ENCODE data around the gene MMS22L.

Gene MMS22L, protein sequence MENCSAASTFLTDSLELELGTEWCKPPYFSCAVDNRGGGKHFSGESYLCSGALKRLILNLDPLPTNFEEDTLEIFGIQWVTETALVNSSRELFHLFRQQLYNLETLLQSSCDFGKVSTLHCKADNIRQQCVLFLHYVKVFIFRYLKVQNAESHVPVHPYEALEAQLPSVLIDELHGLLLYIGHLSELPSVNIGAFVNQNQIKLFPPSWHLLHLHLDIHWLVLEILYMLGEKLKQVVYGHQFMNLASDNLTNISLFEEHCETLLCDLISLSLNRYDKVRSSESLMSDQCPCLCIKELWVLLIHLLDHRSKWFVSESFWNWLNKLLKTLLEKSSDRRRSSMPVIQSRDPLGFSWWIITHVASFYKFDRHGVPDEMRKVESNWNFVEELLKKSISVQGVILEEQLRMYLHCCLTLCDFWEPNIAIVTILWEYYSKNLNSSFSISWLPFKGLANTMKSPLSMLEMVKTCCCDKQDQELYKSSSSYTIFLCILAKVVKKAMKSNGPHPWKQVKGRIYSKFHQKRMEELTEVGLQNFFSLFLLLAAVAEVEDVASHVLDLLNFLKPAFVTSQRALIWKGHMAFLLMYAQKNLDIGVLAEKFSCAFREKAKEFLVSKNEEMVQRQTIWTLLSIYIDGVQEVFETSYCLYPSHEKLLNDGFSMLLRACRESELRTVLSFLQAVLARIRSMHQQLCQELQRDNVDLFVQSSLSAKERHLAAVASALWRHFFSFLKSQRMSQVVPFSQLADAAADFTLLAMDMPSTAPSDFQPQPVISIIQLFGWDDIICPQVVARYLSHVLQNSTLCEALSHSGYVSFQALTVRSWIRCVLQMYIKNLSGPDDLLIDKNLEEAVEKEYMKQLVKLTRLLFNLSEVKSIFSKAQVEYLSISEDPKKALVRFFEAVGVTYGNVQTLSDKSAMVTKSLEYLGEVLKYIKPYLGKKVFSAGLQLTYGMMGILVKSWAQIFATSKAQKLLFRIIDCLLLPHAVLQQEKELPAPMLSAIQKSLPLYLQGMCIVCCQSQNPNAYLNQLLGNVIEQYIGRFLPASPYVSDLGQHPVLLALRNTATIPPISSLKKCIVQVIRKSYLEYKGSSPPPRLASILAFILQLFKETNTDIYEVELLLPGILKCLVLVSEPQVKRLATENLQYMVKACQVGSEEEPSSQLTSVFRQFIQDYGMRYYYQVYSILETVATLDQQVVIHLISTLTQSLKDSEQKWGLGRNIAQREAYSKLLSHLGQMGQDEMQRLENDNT

DNA sequence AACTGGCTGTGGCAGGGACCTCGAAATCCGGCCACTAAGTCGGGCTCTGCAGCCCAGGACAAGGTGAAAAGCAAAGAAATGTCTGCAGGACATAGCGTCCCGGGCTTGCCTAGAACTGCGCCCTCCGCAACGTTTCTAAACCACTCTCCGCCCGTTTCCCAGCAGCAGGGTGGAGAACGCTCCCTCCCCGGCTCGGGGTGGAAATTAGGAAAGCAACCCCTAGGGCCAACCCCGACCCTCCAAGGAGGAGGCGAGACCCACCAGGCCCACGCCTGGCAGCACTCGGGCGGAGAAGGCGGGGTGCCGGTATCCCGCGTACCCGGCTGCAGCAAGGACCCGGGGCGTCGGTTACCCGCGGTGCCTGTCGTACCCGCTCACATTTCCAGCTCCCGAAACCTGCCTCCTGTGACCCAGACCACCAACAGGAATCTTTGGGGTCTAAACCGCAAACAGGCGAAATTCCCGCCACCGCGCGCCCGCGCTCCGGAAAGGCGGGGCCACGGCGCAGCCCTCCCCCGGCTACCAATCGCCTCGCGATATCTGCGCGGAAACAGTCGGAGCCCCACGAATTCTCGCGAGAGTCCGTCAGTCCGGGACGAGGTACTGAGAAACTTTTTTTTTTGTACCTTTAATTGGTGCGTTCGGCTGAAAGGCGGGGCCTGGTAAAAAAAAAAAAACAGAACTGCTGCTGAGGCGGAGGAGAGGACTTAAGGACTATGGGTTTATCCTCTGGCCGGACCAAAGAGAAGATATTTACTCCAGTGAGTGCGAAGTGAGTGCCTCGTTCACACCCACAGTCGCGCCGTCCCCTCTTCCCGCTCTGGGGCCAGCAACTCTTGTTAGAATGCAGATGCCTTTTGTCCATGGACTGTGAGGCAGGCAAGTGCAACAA, at the start of gene MMS22L:
MMS22L (minus strand) TSS at position 491 of the 892 bp plus-strand sequence. CDS start 739 bp downstream, outside the sequence.
- DNase-seq (ENCODE audit: low spot score): peak; percentile 96

DNA sequence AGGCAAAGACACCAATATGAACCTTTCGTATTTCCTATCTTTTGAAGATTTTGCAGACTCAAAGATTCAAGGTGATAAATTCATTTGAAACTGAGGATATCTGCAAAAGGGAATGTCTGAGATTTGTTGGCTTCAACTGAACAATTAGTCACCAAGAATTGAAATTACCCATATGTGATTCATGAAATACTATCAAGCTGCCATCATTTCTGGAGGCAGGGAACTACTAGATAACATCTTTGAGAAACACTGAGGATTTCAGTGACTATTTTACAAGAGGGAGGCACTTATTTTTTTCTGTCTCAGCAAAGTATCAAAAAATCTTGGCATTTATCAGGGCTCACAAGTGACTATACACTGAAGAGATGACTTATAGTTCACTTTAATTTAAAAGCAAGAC, 39.8 kb upstream of the MMS22L start:
- DNase-seq (ENCODE audit: low spot score): no peak

DNA sequence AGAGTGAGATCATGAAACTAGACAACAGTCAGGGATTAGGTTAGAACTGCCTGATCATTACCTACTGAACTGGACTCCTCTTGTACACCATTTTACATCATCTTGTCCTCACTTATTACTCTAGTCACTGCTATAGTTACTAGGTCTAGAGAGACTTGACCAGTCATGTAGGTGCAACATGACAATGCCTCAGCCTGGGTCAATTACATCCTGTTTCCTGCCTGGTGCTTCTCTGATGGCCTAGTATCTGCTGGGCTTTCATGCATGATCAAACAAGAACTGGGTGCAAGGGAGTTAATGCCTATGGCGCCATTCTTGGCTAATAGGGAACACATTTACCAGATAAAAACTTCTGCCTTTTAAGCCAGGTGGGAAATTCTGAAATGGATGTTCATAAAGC, 39.2 kb upstream of the MMS22L start:
- DNase-seq (ENCODE audit: low spot score): no peak

DNA sequence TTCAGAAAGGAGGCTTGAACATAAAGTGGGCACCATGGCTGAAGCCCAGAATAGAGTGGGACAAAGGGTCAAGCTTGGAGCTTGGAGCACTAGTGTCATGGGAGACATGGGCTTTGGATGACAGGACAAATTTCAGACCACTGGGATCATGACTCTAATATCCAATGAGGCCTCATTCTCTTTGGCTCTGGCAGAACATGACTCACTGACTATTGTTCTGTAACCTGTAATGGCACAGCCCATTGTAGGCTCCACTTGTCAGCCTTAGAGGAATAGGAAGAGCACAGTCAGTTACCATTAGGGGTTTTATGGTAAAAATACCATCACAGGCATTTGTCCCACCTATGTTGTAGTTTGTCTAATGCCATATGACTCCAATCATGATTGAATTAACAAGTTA, 34.0 kb upstream of the MMS22L start:
- DNase-seq (ENCODE audit: low spot score): no peak

DNA sequence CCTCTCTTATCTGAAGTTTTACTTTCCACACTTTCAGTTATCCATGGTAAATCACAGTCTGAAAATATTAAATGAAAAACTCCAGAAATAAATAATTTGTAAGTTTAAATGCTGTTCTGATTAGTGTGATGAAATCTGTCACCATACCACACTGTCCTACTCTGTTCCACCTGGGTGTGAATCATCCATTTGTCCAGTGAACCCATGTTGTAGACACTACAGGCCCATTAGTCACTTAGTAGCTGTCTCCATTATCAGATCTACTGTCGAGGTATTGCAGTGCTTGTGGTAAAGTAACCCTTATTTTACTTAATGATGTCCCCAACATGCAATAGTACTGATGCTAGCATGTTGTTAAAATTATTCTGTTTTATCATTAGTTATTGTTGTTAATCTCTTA, 29.2 kb upstream of the MMS22L start:
- no peak for DNase-seq (ENCODE audit: low spot score)

DNA sequence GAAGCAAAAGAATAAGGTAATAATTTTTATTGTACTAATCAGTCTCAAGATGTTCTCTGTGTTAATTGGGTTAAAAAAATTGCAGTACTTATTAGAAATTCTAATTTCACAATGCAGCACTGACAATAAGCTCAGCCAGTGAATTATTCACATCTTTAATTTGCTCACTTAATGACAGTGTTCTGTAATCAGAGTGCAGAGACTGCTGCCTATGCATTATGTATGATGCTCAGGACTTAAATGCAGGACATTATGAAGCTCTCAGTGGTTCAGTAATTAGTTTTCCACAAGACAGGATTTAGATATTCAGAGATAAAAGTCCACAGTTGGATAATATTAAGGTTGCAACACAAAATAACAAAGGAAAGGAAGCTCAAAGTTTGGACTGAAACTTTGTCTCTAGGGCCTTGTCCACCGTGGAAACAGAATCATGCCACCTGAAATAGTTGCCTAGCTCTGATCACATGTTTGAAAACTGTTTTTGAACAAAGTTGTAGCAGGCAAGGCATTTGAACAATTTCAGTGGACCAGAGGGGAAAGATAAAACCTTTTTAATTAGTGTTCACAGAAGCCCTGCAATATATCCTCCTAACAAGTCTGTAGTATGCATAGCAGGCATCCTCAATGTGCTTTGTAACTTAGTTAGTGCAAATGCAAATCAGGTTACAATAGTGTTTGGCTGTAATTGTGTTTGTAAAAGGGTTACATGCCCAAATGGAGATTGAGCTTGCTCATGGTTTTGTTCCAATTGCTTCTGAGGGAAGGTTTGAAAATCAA, 23.7 kb upstream of the MMS22L start:
- no peak for DNase-seq (ENCODE audit: low spot score)

DNA sequence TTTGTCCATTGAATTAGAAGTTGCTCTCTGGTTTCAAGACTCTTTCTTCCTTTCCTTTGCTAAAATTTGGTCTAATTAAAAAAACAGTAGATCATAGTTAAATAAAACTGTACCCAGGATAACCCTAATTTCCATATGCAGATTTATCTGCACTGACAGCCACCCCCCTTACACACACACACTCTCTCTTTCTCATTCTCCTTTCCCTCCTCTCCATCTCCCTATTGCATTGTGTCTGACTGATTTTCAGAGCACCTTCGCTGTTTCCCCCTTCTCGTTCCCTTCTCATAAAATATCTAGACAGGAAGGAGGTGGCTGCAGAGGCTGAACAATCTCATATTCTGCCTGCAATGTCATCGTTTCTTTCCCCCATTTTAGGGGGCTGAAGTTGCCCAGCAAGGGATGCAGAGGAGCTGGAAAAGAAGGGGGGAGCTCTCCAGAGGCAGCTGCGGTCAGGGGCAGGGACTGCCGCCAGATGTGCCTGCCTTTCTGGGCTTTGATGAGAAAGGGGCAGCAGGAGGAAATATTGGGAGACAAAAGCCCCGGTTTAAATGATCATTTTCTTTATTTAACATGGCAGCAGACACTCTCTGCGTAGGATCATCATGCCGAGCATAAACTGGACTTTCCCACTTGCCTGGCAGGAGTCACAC, 22.5 kb upstream of the MMS22L start:
- no peak for DNase-seq (ENCODE audit: low spot score)

DNA sequence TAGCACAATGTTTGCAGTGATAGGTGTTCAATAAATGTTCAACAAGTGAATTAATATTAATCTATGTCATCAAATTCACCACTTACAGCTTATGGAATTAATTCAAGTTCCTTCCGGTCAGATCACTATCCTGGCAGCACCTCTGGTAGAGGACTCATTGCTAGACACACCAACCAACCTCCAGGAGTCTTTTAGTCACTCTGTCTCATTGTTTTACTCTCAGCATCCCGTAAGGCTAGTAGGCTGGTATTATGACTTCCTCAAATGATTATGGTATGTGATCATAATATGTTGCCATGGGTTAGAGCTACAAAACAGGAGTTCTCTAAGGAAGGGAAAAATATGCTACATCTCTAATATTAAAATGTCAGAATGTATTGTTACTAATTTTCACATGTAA, 21.7 kb upstream of the MMS22L start:
- DNase-seq (ENCODE audit: low spot score): no peak

DNA sequence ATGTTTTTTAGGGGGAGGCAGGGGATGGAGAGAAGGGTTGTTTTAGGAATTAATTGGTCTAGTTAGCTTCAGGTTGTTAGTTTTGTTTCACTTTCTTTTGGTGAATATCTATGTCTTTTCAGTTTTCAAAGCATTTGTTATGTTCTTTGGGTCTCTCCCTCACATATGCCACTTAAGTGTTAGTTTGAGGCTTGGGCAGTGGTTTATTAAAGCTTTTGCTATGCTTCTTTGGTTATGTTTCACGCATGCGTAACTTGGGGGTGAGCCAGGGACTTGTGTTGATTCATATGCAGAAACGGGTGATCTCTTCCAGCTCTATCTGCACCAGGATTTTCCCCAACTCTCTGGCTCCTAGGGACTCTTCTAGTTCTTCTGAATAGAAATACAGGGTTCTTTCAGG, 11.4 kb upstream of the MMS22L start:
- DNase-seq (ENCODE audit: low spot score): no peak

DNA sequence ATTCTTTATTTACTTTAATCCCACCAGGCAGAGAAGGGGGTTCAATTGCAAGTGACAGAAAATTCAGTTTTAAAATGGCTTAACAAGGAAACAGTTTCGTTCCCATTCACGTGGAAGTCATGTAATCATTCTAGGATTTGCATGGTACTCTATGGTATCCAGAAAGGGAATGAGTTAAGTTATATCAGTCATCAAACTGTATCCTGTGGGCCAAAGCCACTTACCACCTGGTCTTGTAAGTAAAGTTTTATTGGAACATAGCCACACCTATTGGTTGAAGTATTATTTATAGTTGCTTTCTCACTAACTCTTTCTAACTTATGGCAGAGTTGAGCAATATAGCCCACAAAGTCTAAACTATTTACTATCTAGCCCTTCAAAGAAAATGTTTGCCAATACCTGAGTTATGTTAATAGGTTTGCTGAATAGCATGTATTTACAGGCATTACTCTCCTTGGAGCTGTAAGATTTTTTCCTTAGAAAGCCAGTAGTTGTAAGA, 10.2 kb upstream of the MMS22L start:
- DNase-seq (ENCODE audit: low spot score): no peak

DNA sequence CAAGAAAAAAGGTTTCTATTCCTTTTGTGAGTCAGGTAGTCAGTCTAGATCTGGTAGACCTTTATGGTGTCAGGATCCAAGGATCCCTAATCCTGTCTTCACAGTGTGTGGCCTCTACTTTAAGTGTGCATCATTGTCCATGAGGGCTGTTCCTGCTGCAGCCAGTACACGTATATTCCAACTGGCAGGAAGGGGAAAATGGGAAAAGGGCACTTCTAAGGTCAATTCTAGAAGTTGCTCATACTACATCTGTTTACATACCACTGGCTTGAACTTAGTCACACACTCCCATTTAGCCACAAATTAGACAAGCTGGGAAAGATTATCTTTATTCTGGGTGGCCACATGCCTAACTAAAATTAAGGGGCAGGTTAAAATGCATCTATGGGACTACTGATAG, 9.7 kb upstream of the MMS22L start:
- DNase-seq (ENCODE audit: low spot score): no peak

DNA sequence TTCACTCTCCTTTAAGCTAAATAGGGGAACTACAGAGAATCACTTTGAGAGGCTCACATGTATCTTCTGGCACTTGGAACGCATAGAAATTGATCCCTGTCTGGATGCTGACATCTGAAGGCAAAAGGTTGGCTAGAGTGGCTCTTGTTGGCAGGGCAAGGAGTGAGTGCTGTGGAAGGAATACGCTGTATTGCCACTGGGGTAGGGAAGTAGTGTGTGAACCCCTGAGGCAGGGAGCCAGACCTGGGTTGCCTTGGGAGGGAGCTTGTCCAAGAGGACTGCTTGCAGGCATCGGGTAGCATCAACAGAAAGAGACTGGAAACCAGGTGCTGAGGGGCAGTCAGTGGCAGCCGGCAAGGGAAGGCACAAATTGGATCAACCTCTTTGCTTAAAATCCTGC, 8.9 kb upstream of the MMS22L start:
- DNase-seq (ENCODE audit: low spot score): no peak

DNA sequence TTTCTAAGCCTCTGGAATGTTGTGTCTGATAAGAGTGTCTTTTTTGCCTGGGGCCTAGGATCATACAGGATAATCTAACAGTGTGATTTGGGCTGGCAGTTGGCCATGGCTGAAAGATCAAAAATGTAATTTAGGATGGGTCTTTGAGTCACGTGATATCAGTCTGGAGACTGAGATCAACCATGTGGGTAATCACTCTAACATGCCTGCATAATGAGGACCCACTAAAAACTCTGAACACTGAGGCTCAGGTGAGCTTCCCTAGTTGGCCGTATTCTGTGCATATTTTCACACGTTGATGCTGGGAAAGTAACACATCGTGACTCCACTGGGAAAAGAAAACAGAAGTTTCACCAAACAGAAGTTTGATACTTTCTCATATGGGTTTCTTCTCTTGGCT, 6.3 kb upstream of the MMS22L start:
- no peak for DNase-seq (ENCODE audit: low spot score)

DNA sequence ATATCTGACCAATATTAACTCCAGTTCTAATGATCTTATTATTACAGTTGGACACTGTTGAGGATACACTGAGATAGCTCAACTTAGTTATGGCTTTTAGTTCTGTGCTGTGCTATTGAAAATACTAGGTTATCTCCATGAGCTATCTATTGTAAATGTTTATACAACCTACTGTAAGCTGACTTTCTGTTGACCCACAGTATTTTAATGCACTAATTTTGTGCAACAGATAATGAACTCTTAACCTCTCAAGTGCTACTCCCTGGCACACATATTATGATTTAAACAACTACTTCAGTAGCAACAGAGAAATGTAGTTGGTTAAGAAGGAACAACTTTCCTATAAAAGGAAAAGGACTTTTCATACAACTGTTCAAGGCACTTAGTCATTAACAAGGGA, 5.2 kb upstream of the MMS22L start:
- DNase-seq (ENCODE audit: low spot score): no peak

DNA sequence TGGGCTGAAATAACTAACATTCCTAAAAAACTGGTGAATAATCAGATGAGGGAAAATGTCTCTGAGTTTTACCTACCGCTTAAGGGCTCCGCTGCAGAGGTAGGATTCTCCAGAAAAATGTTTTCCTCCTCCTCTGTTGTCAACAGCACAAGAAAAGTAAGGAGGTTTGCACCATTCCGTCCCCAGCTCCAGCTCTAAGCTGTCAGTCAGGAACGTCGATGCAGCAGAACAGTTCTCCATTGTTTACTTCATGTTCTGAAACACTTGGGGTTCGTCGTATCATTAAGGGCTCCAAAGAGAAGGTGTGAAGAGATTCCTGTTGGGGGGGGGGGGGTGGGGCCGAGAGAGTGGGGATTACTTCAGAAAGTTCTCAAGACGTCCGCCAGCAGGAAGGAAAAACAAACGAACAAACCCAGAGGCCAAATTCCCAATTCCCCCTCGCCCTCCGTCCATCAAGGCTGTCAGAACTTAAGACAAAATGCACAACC, 734 bp downstream of the MMS22L start:
- DNase-seq (ENCODE audit: low spot score): no peak

DNA sequence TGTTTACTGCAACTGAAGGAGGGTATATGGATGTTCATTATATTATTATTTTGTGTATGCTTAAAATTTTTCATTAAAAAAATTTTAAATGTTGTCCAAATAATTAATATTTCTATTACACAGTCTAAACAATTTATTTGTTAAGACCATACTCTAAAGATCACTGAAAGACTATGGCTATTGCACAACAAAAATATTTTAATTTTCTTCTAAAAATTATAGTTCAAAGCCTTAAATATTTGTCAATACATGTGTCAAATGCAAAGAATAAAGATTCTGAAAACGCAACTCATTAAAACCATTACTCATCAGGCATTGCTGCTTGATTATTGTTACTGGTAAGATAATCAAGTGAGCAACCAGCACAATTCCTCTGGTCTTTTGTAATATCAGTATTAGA, 2.2 kb downstream of the MMS22L start:
- DNase-seq (ENCODE audit: low spot score): no peak

DNA sequence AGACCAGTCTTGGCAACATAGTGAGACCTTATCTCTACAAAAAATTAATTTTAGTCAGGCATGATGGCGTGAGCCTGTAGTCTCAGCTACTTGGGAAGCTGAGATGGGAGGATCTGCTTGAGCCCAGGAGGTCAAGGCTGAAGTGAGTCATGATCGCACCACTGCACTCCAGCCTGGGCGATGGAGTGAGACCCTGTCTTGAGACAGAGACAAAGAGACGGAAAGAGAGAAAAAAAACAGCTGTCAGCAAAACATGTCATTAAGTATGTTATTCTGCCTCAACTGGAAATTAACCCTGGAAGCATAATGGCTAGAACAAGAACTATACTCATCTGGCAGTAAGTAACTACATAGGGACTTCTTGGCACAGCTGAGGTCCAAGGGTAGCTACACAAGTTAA, 7.2 kb downstream of the MMS22L start:
- DNase-seq (ENCODE audit: low spot score): no peak

DNA sequence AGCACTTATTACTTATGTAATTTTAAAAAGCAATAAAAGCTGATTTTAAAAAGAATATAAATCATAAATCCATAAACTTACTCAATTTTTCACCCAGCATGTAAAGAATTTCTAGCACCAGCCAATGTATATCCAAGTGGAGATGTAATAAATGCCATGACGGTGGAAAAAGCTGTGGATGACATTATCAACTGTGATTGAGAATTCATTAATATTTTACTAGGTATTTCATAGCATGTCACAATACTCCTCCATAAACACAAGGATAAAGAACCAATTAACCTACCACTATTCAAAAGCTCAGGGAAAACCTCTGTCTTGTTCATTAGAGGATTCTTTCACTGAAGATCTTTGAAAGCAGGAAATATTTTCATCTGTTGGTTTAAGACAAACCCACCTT, 13.2 kb downstream of the MMS22L start:
- DNase-seq (ENCODE audit: low spot score): no peak

DNA sequence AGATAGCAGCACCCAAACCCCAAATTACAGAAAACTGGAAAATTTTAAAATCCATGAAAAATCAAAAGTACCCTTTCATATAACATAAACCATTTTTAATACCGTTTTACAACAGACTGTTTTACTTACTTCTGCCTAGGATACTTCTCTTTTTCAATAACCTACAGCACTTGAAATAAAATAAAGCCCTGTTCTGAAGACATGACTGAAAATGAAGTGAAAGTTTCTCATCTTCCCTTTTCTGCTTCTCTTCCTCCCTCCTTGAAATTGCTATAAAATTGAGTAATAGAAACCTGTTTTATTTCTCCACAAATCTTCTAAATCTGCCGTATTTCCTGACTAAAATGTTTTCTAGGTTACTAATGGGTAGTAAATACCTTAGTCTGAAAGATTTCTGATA, 20.3 kb downstream of the MMS22L start:
- no peak for DNase-seq (ENCODE audit: low spot score)

DNA sequence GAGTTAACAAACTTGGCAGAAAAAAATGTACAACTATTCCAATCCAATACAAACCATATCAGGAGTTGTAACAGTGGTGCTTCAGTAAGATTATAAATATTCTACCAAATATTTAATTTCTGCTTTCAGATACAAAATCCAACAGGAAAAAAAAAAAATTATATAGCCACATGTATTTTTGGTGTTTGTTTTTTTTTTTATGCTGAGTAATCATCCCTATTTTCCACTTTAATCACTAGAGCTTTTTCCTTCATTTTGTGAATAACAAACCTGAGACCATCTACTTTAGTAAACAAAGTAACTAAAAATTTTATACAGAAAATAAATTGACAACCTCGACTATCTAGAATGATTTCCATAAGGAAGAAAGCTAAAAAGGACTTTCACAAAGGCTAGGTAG, 36.2 kb downstream of the MMS22L start:
- no peak for DNase-seq (ENCODE audit: low spot score)

Data from NAMALWA (cell line).